Motor neuron (in vitro differentiated cells): ENCODE results near the gene KIF5A. TPM values are rescaled to one million over a fixed set of nuclear protein-coding genes. Genes with fewer than 3 reads are reported as not detected.
"Not testable (repeated sequence)": the region's sequence is repeated elsewhere in the genome, so short reads cannot be mapped to it uniquely, and the experiment has no call there.

ENCODE experiments used
- ATAC-seq, 8 experiments: fragments of 200-7000 bp; cut with Tn5 transposase; replicated peaks in 6 of 8; 2 replicates each; pipeline ENCODE4 v1.8.0; 2021; ENCODE audit warnings: mild to moderate bottlenecking in 8 of 8, moderate library complexity in 8 of 8
- H3K27ac ChIP-seq, 2 donors: fragments of 250-450 bp; sonication (Bioruptor Pico); 2 replicates each; pipeline ENCODE4 v1.9.0; 2021; ENCODE audit warnings: antibody characterized with exemption in 2 of 2, mild to moderate bottlenecking in 2 of 2, moderate library complexity in 1 of 2
- H3K4me1 ChIP-seq, 2 donors: fragments of 250-450 bp; sonication (Bioruptor Pico); replicated peaks in 1 of 2; 2 replicates each; pipeline ENCODE4 v1.6.1; 2021; ENCODE audit warnings: antibody characterized with exemption in 2 of 2, mild to moderate bottlenecking in 2 of 2, moderate library complexity in 1 of 2
- H3K4me3 ChIP-seq, 5 donors: fragments of 250-450 bp; sonication (Bioruptor Pico); 2 replicates each; pipeline ENCODE4 v1.9.0; 2021; ENCODE audit warnings: antibody characterized with exemption in 5 of 5, mild to moderate bottlenecking in 5 of 5, moderate library complexity in 4 of 5
- WGBS, 10 experiments: fragments of 450-650 bp; shearing (Covaris generic); methylation state at CpG; one replicate each; pipeline ENCODE4 v1.0.0; 2022; 5-methylcytosine and 5-hydroxymethylcytosine counted together
- in situ Hi-C, 9 experiments: fragments of 400-800 bp; cut with MboI; loops; one replicate each; pipeline ENCODE4 v1.15.0; 2021; ENCODE audit warnings: low sequenced_read_pairs in 9 of 9, low pct_unique_long_range_greater_than_20kb in 2 of 9; ENCODE audit not compliant: unreplicated experiment in 9 of 9
- total RNA-seq, 8 experiments: library from RNA; unstranded; fragments of 300-600 nt; gene quantifications; 2 replicates each; pipeline versions ENCODE4 v1.2.3 to v1.2.4, GENCODE V29; 2022

Gene KIF5A
- total RNA-seq, 8 experiments from 2014 or later, result 0.91 to 111 (median 60.5) TPM

GRCh38 chr12:57558864-57559263, 9.0 kb downstream of the KIF5A start:
- WGBS, 10 experiments, result 0 to 92% (median 81%) methylated on average over 1 to 4 of the region's 4 CpGs; no CpG with 5 or more reads in 1 of the 10 experiments
- no peak for ATAC-seq
- in situ Hi-C loops, result no loop called here
- H3K4me3 ChIP-seq, result no peak overlapping the region
- H3K27ac ChIP-seq, result no peak overlapping the region
- H3K4me1 ChIP-seq, result peaks cover 8 to 15% of the 10 kb centered on the region in 2 donors

GRCh38 chr12:57560516-57560915, 10.7 kb downstream of the KIF5A start:
- Histone ChIP-seq H3K27ac (no peak overlapping the region), H3K4me1 (peaks cover 6 to 8% of the 10 kb centered on the region in 2 donors), H3K4me3 (no peak overlapping the region)
- ATAC-seq, result peak in 1 of 8 experiments; percentile 22
- in situ Hi-C loops, result no loop called here
- 48 to 100% (median 86%) methylated on average over 1 to 2 of the region's 2 CpGs; no CpG with 5 or more reads in 4 of the 10 experiments for WGBS, 10 experiments

- peak in 3 of 8 experiments; percentile 66 to 93 (median 88) for ATAC-seq
- H3K4me3 ChIP-seq, in situ Hi-C loops, H3K4me1 ChIP-seq, H3K27ac ChIP-seq: not testable (repeated sequence)
- 0 to 75% (median 13%) methylated on average over 1 of the region's 1 CpG; no CpG with 5 or more reads in 5 of the 10 experiments for WGBS, 10 experiments
Measured at GRCh38 chr12:57561117-57561516, 11.3 kb downstream of the KIF5A start.

- 0 to 92% (median 57%) methylated on average over 1 to 4 of the region's 4 CpGs; no CpG with 5 or more reads in 1 of the 10 experiments for WGBS, 10 experiments
- Histone ChIP-seq H3K4me1 (no peaks in the 10 kb centered on the region), H3K4me3 (no peak overlapping the region), H3K27ac (no peak overlapping the region)
- in situ Hi-C loops, result no loop called here
- ATAC-seq, result no peak
Measured at GRCh38 chr12:57563358-57563757, 13.5 kb downstream of the KIF5A start.

GRCh38 chr12:57564178-57564740, 14.4 kb downstream of the KIF5A start:
- WGBS, 10 experiments, result 60 to 92% (median 80%) methylated on average over 2 to 7 of the region's 7 CpGs; no CpG with 5 or more reads in 1 of the 10 experiments
- no peak for ATAC-seq
- H3K4me1 ChIP-seq, result no peaks in the 10 kb centered on the region
- H3K4me3 ChIP-seq, result no peak overlapping the region
- no peak overlapping the region for H3K27ac ChIP-seq
- in situ Hi-C loops, result no loop called here

- 0 to 93% (median 82%) methylated on average over 1 to 5 of the region's 6 CpGs; no CpG with 5 or more reads in 2 of the 10 experiments for WGBS, 10 experiments
- ATAC-seq, result no peak
- in situ Hi-C loops, result no loop called here
Measured at GRCh38 chr12:57568838-57569237, 19.0 kb downstream of the KIF5A start.

GRCh38 chr12:57569858-57570257, 20.0 kb downstream of the KIF5A start:
- H3K4me1 ChIP-seq, result no peaks in the 10 kb centered on the region
- ATAC-seq, result no peak
- in situ Hi-C loops, result no loop called here
- H3K27ac ChIP-seq, result no peak overlapping the region
- no peak overlapping the region for H3K4me3 ChIP-seq
- WGBS, 10 experiments, result 36 to 100% (median 83%) methylated on average over 1 to 11 of the region's 18 CpGs; no CpG with 5 or more reads in 2 of the 10 experiments

More at GRCh38 chr12:57568838-57569237, 19.0 kb downstream of the KIF5A start:
- H3K4me1 ChIP-seq, result no peaks in the 10 kb centered on the region
- no peak overlapping the region for H3K27ac ChIP-seq
- no peak overlapping the region for H3K4me3 ChIP-seq

GRCh38 chr12:57570438-57570837, 20.6 kb downstream of the KIF5A start:
- in situ Hi-C loops, ATAC-seq, H3K4me1 ChIP-seq, H3K4me3 ChIP-seq, H3K27ac ChIP-seq: not testable (repeated sequence)
- WGBS, 10 experiments, result 14 to 93% (median 67%) methylated on average over 1 to 9 of the region's 13 CpGs; no CpG with 5 or more reads in 1 of the 10 experiments

GRCh38 chr12:57571926-57572762, 22.3 kb downstream of the KIF5A start:
- in situ Hi-C loops, result no loop called here
- H3K4me3 ChIP-seq, result no peak overlapping the region
- no peaks in the 10 kb centered on the region for H3K4me1 ChIP-seq
- WGBS, 10 experiments, result 0 to 100% (median 82%) methylated on average over 1 to 8 of the region's 12 CpGs; no CpG with 5 or more reads in 3 of the 10 experiments
- no peak for ATAC-seq
- no peak overlapping the region for H3K27ac ChIP-seq

GRCh38 chr12:57574795-57575194, 25.0 kb downstream of the KIF5A start:
- ATAC-seq, result no peak
- H3K4me3 ChIP-seq, result no peak overlapping the region
- WGBS, 10 experiments, result 33 to 100% (median 85%) methylated on average over 1 to 8 of the region's 10 CpGs; no CpG with 5 or more reads in 2 of the 10 experiments
- in situ Hi-C loops, result no loop called here
- H3K27ac ChIP-seq, result no peak overlapping the region
- no peaks in the 10 kb centered on the region for H3K4me1 ChIP-seq

GRCh38 chr12:57575771-57576612, 26.1 kb downstream of the KIF5A start:
- Histone ChIP-seq H3K4me3 (no peak overlapping the region), H3K27ac (no peak overlapping the region), H3K4me1 (no peaks in the 10 kb centered on the region)
- in situ Hi-C loops, result no loop called here
- 33 to 100% (median 87%) methylated on average over 1 to 9 of the region's 12 CpGs; no CpG with 5 or more reads in 3 of the 10 experiments for WGBS, 10 experiments
- no peak for ATAC-seq

GRCh38 chr12:57576613-57577160, 26.8 kb downstream of the KIF5A start:
- in situ Hi-C loops, result no loop called here

More at GRCh38 chr12:57576613-57577160, 26.8 kb downstream of the KIF5A start:
- no peak overlapping the region for H3K4me3 ChIP-seq
- H3K4me1 ChIP-seq, result no peaks in the 10 kb centered on the region
- 56 to 100% (median 79%) methylated on average over 1 to 7 of the region's 9 CpGs; no CpG with 5 or more reads in 1 of the 10 experiments for WGBS, 10 experiments
- H3K27ac ChIP-seq, result no peak overlapping the region
- ATAC-seq, result no peak
